HEK293 (cell line): ENCODE data around the gene PLA2G4D.
A peak's percentile ranks its signal among the peaks of the same experiment; 100 is the strongest.

Experiments
- CTCF ChIA-PET: fragments of 350-600 bp; formaldehyde crosslinking; extraction: SDS; loops from one replicate; lab custom pipeline; 2021; ENCODE audit warnings: antibody characterized with exemption; lab: Yijun Ruan, JAX
- POLR2A ChIA-PET: fragments of 300-600 bp; formaldehyde crosslinking; extraction: SDS; loops from one replicate; lab custom pipeline; 2020; ENCODE audit warnings: antibody characterized with exemption, inconsistent platforms; lab: Yijun Ruan, JAX
- H3K27ac ChIP-seq: fragments of 200-500 bp; sonication (Bioruptor generic); 2 replicates; pipeline ENCODE4 v1.5.1; 2014; ENCODE audit warnings: low read depth, low read length, control low read depth, inconsistent platforms; ENCODE audit errors: extremely low read depth
- H3K36me3 ChIP-seq, 2 experiments: fragments of 200-500 bp in 1 of 2; sonication (Bioruptor generic) in 1 of 2; 1 replicate in 1 of 2; 2 replicates in 1 of 2; pipeline ENCODE4 v1.5.1; 2014 to 2017; ENCODE audit warnings: inconsistent platforms in 2 of 2, low read length in 2 of 2; ENCODE audit not compliant: control insufficient read depth in 2 of 2, insufficient read depth in 1 of 2
- H3K4me1 ChIP-seq: fragments of 200-500 bp; sonication (Bioruptor generic); 2 replicates; pipeline ENCODE4 v1.5.1; 2014; ENCODE audit warnings: mild to moderate bottlenecking, low read length, inconsistent platforms; ENCODE audit not compliant: control insufficient read depth, insufficient read depth
- H3K4me3 ChIP-seq: 2 replicates; pipeline ENCODE4 v1.5.1; 2011; ENCODE audit warnings: low read depth, mild to moderate bottlenecking, control low read depth, low read length, moderate library complexity
- H3K9me3 ChIP-seq: fragments of 200-500 bp; sonication (Bioruptor generic); 2 replicates; pipeline ENCODE4 v1.5.1; 2014; ENCODE audit warnings: low read depth, low read length, inconsistent platforms; ENCODE audit not compliant: control insufficient read depth, insufficient read depth
- BCL11A ChIP-seq: fragments of 450-650 bp; formaldehyde crosslinking; IDR thresholded peaks from 2 replicates; pipeline ENCODE4 v1.5.1; 2016; ENCODE audit warnings: low read depth, missing biosample characterization, missing genetic modification characterization
- REPIN1 ChIP-seq: fragments of 450-650 bp; formaldehyde crosslinking; IDR thresholded peaks from 2 replicates; pipeline ENCODE4 v1.5.1; 2017; ENCODE audit warnings: missing biosample characterization, missing genetic modification characterization, low read depth
- ZBTB21 ChIP-seq: fragments of 450-650 bp; formaldehyde crosslinking; IDR thresholded peaks from 2 replicates; pipeline ENCODE4 v1.5.1; 2017; ENCODE audit warnings: missing biosample characterization, missing genetic modification characterization
- ZBTB7A ChIP-seq: fragments of 450-650 bp; formaldehyde crosslinking; IDR thresholded peaks from 2 replicates; pipeline ENCODE4 v1.5.1; 2016; ENCODE audit warnings: low read depth, missing biosample characterization, missing genetic modification characterization
- ZFP3 ChIP-seq: fragments of 450-650 bp; formaldehyde crosslinking; IDR thresholded peaks from 2 replicates; pipeline ENCODE4 v1.5.1; 2016; ENCODE audit warnings: low read depth, missing biosample characterization, missing genetic modification characterization
- ZNF114 ChIP-seq: fragments of 450-650 bp; formaldehyde crosslinking; IDR thresholded peaks from 2 replicates; pipeline ENCODE4 v1.5.0; 2017; ENCODE audit warnings: missing biosample characterization, missing genetic modification characterization
- ZNF146 ChIP-seq: fragments of 450-650 bp; formaldehyde crosslinking; IDR thresholded peaks from 2 replicates; pipeline ENCODE4 v1.5.1; 2016; ENCODE audit warnings: missing biosample characterization, missing genetic modification characterization
- ZNF335 ChIP-seq: fragments of 450-650 bp; formaldehyde crosslinking; conservative IDR thresholded peaks from 2 replicates; pipeline ENCODE4 v1.5.1; 2016; ENCODE audit warnings: missing biosample characterization, missing genetic modification characterization
- ZNF37A ChIP-seq: fragments of 450-650 bp; IDR thresholded peaks from 2 replicates; pipeline ENCODE4 v1.5.1; 2018; ENCODE audit warnings: missing biosample characterization, missing genetic modification characterization
- ZNF391 ChIP-seq: fragments of 450-650 bp; formaldehyde crosslinking; IDR thresholded peaks from 2 replicates; pipeline ENCODE4 v1.5.1; 2016; ENCODE audit warnings: low read depth, missing biosample characterization, missing genetic modification characterization, borderline replicate concordance
- ZNF394 ChIP-seq: fragments of 450-650 bp; formaldehyde crosslinking; IDR thresholded peaks from 2 replicates; pipeline ENCODE4 v1.5.1; 2016; ENCODE audit warnings: missing biosample characterization, missing genetic modification characterization, mild to moderate bottlenecking, moderate library complexity, borderline replicate concordance
- ZNF416 ChIP-seq: fragments of 450-650 bp; formaldehyde crosslinking; IDR thresholded peaks from 2 replicates; pipeline ENCODE4 v1.5.1; 2016; ENCODE audit warnings: missing biosample characterization, missing genetic modification characterization
- ZNF501 ChIP-seq: fragments of 450-650 bp; formaldehyde crosslinking; IDR thresholded peaks from 2 replicates; pipeline ENCODE4 v1.5.1; 2016; ENCODE audit warnings: missing biosample characterization, missing genetic modification characterization
- ZNF624 ChIP-seq: fragments of 450-650 bp; formaldehyde crosslinking; IDR thresholded peaks from 2 replicates; pipeline ENCODE4 v1.5.1; 2017; ENCODE audit warnings: missing biosample characterization, missing genetic modification characterization
- ZNF660 ChIP-seq: fragments of 450-650 bp; IDR thresholded peaks from 2 replicates; pipeline ENCODE4 v1.5.1; 2018; ENCODE audit warnings: missing biosample characterization, mild to moderate bottlenecking, missing genetic modification characterization
- ZNF677 ChIP-seq: fragments of 450-650 bp; IDR thresholded peaks from 2 replicates; pipeline ENCODE4 v1.5.0; 2018; ENCODE audit warnings: missing biosample characterization, mild to moderate bottlenecking, missing genetic modification characterization, moderate library complexity
- ZNF76 ChIP-seq: fragments of 450-650 bp; formaldehyde crosslinking; IDR thresholded peaks from 2 replicates; pipeline ENCODE4; 2016; ENCODE audit warnings: low read depth, missing biosample characterization, missing genetic modification characterization, borderline replicate concordance
- ZNF768 ChIP-seq: fragments of 450-650 bp; formaldehyde crosslinking; IDR thresholded peaks from 2 replicates; pipeline ENCODE4 v1.5.1; 2018; ENCODE audit warnings: missing biosample characterization, mild to moderate bottlenecking, missing genetic modification characterization
- ZNF837 ChIP-seq: fragments of 450-650 bp; formaldehyde crosslinking; IDR thresholded peaks from 2 replicates; pipeline ENCODE4 v1.5.1; 2016; ENCODE audit warnings: missing biosample characterization, missing genetic modification characterization
- ZNF843 ChIP-seq: fragments of 450-650 bp; formaldehyde crosslinking; IDR thresholded peaks from 2 replicates; pipeline ENCODE4 v1.5.1; 2016; ENCODE audit warnings: missing biosample characterization, missing genetic modification characterization
- TF ChIP-seq, protein P1 (sequence below): fragments of 450-650 bp; formaldehyde crosslinking; IDR thresholded peaks from 2 replicates; pipeline ENCODE4 v1.5.1; 2016; ENCODE audit warnings: missing biosample characterization, missing genetic modification characterization
- TF ChIP-seq, protein P2 (sequence below): fragments of 450-650 bp; formaldehyde crosslinking; optimal IDR thresholded peaks from 2 replicates; pipeline ENCODE3; 2016; ENCODE audit warnings: missing biosample characterization, mild to moderate bottlenecking, missing genetic modification characterization

PLA2G4D gene

GRCh38 chr15:42066764-42067415 lies 27.5 kb downstream of the PLA2G4D start:
- no peak for TF ChIP-seq REPIN1
- TF ChIP-seq ZNF335 = peak; percentile 48; the same call in 1 of the 2 replicates
- POLR2A ChIA-PET = no interaction called here
- CTCF ChIA-PET = interaction anchor here (0.6 to 3.2 kb wide), 10 partner anchors 11 to 403 kb away, joined by 3 to 14 read pairs (median 4); no protein-coding TSS in a partner anchor

GRCh38 chr15:42065468-42065867 lies 28.9 kb downstream of the PLA2G4D start:
- no peaks in the 10 kb centered on the region for H3K4me1 ChIP-seq
- H3K27ac ChIP-seq = no peak overlapping the region
- CTCF ChIA-PET = interaction anchor here (0.6 to 3.5 kb wide), 12 partner anchors 13 to 478 kb away, joined by 3 to 18 read pairs (median 6); no protein-coding TSS in a partner anchor
- no peaks in the 10 kb centered on the region for H3K36me3 ChIP-seq
- POLR2A ChIA-PET = no interaction called here
- H3K4me3 ChIP-seq = no peak overlapping the region
- H3K9me3 ChIP-seq = no peaks in the 10 kb centered on the region
- no peak for TF ChIP-seq ZNF391 (tag by site-specific recombination)
- no peak for TF ChIP-seq ZBTB7A (tag by site-specific recombination)
- no peak for TF ChIP-seq ZNF394 (tag by site-specific recombination)
- TF ChIP-seq ZNF624 = no peak
- TF ChIP-seq, protein P1, sequence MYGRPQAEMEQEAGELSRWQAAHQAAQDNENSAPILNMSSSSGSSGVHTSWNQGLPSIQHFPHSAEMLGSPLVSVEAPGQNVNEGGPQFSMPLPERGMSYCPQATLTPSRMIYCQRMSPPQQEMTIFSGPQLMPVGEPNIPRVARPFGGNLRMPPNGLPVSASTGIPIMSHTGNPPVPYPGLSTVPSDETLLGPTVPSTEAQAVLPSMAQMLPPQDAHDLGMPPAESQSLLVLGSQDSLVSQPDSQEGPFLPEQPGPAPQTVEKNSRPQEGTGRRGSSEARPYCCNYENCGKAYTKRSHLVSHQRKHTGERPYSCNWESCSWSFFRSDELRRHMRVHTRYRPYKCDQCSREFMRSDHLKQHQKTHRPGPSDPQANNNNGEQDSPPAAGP (tag by site-specific recombination) = no peak
- TF ChIP-seq ZBTB21 (tag by site-specific recombination) = no peak
- no peak for TF ChIP-seq ZNF416 (tag by site-specific recombination)
- TF ChIP-seq ZNF837 (tag by site-specific recombination) = no peak
- no peak for TF ChIP-seq ZNF501 (tag by site-specific recombination)
- no peak for TF ChIP-seq ZNF768 (tag by site-specific recombination)
- TF ChIP-seq ZNF114 (tag by site-specific recombination) = no peak
- TF ChIP-seq, protein P2, sequence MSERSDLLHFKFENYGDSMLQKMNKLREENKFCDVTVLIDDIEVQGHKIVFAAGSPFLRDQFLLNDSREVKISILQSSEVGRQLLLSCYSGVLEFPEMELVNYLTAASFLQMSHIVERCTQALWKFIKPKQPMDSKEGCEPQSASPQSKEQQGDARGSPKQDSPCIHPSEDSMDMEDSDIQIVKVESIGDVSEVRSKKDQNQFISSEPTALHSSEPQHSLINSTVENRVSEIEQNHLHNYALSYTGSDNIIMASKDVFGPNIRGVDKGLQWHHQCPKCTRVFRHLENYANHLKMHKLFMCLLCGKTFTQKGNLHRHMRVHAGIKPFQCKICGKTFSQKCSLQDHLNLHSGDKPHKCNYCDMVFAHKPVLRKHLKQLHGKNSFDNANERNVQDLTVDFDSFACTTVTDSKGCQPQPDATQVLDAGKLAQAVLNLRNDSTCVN = no peak
- no peak for TF ChIP-seq ZNF677 (tag by site-specific recombination)
- TF ChIP-seq ZFP3 (tag by site-specific recombination) = no peak
- no peak for TF ChIP-seq ZNF37A (tag by site-specific recombination)
- TF ChIP-seq ZNF76 (tag by site-specific recombination) = no peak
- no peak for TF ChIP-seq BCL11A (tag by site-specific recombination)
- TF ChIP-seq ZNF146 (tag by site-specific recombination) = no peak
- TF ChIP-seq ZNF843 (tag by site-specific recombination) = no peak
- no peak for TF ChIP-seq ZNF660 (tag by site-specific recombination)

More at GRCh38 chr15:42066764-42067415, 27.5 kb downstream of the PLA2G4D start:
- Histone ChIP-seq H3K9me3 (no peaks in the 10 kb centered on the region), H3K4me1 (no peaks in the 10 kb centered on the region), H3K36me3 (no peaks in the 10 kb centered on the region), H3K27ac (no peak overlapping the region), H3K4me3 (no peak overlapping the region)
